ACC112 (cell line): Measurements from ENCODE around the gene OR4S2.

Source experiments
- H2AFZ ChIP-seq: fragments of 200-600 bp; sonication (generic); one replicate; pipeline ENCODE4 v1.6.0; 2017; ENCODE audit warnings: antibody characterized with exemption, low read length; ENCODE audit not compliant: unreplicated experiment
- H3K27ac ChIP-seq: fragments of 200-600 bp; sonication (generic); 2 replicates; pipeline ENCODE4 v1.5.1; 2014; ENCODE audit warnings: low read depth, mild to moderate bottlenecking, antibody characterized with exemption, low read length, moderate library complexity
- H3K27me3 ChIP-seq: fragments of 200-600 bp; sonication (generic); 2 replicates; pipeline ENCODE4 v1.6.1; 2014; ENCODE audit warnings: mild to moderate bottlenecking, antibody characterized with exemption, low read length, moderate library complexity, mixed read lengths; ENCODE audit not compliant: insufficient read depth
- H3K36me3 ChIP-seq: fragments of 200-600 bp; sonication (generic); 2 replicates; pipeline ENCODE4 v1.6.1; 2016; ENCODE audit warnings: mild to moderate bottlenecking, antibody characterized with exemption, low read length, moderate library complexity, mixed read lengths; ENCODE audit not compliant: insufficient read depth
- H3K4me1 ChIP-seq: fragments of 200-600 bp; sonication (generic); one replicate; pipeline ENCODE4 v1.6.1; 2016; ENCODE audit warnings: low read length, mixed read lengths; ENCODE audit not compliant: insufficient read depth, unreplicated experiment, control insufficient read depth
- H3K4me3 ChIP-seq: fragments of 200-600 bp; sonication (generic); 2 replicates; pipeline ENCODE4 v1.5.1; 2014; ENCODE audit warnings: mild to moderate bottlenecking, low read depth, low read length
- H3K79me2 ChIP-seq: fragments of 200-600 bp; sonication (generic); one replicate; pipeline ENCODE4 v1.6.0; 2016; ENCODE audit warnings: low read length; ENCODE audit not compliant: control insufficient read depth, unreplicated experiment, insufficient read depth

OR4S2 gene

DNA sequence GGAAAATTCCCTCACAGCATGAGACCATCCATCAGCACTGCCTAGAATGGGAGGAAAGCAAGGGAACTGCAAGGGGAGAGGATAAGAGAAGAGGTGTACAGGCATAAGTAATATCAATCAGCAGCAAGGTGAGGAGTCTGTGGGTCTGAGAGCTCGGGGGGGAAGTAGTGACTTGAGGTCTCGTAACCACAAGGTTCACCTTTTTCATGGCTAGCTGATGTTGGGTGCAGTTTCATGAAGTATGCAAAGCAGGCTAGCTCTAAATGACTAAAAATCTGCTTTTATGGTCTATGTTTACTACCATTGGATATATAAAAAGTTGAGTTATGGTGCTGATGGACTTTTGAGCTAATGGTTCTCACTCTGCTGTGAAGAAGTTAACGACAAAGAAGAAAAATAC is 49.7 kb downstream of the OR4S2 start:
- Histone ChIP-seq H3K36me3 (no peaks in the 10 kb centered on the region), H3K4me3 (no peak overlapping the region), H3K79me2 (no peaks in the 10 kb centered on the region), H2AFZ (no peak overlapping the region), H3K27me3 (no peaks in the 10 kb centered on the region), H3K27ac (no peak overlapping the region), H3K4me1 (no peaks in the 10 kb centered on the region)

DNA sequence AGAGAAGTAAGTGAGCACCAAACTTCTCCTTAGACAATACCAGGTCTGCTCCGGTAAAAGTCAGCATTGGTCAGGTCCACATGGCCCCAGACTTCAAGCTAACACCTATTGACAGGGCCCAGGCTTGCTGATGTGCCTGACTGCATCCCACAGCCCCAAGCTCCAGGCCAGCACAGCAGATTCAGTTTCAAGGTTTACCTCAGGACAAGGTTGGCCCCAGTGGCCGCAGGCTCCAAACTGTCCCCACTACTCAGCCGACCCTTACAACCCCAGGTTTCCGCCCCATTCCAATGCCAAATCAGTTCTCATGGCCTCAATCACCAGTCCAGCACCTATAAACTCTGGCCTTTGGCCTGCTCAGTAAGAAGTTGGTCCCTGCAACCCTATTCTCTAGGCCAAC is 53.3 kb downstream of the OR4S2 start:
- Histone ChIP-seq H3K27me3 (no peaks in the 10 kb centered on the region), H2AFZ (no peak overlapping the region), H3K36me3 (no peaks in the 10 kb centered on the region), H3K4me3 (no peak overlapping the region), H3K4me1 (no peaks in the 10 kb centered on the region), H3K27ac (no peak overlapping the region), H3K79me2 (no peaks in the 10 kb centered on the region)
